HuH-7 (cell line): ENCODE measurements around the gene BLOC1S4.
A peak's percentile ranks its signal among the peaks of the same experiment; 100 is the strongest.

Experiments
- DNase-seq: peaks from one replicate; pipeline ENCODE4 v3.0.0; 2011; ENCODE audit warnings: low spot score

Gene BLOC1S4

GRCh38 chr4:6692379-6692778 lies 23.6 kb upstream of the BLOC1S4 start:
- no peak for DNase-seq

GRCh38 chr4:6692806-6693205 lies 23.2 kb upstream of the BLOC1S4 start:
- peak; percentile 63 for DNase-seq

- peak; percentile 57 for DNase-seq
Observed at GRCh38 chr4:6693231-6694176, 22.5 kb upstream of the BLOC1S4 start, which contains the start of gene S100P. TSS of gene S100P (plus strand) at chr4:6693878. CDS start at chr4:6693933, 55 bp downstream.

GRCh38 chr4:6694177-6694901 lies 21.6 kb upstream of the BLOC1S4 start:
- no peak for DNase-seq

- DNase-seq, result peak; percentile 55
Observed at GRCh38 chr4:6695660-6696610, 20.0 kb upstream of the BLOC1S4 start.

- no peak for DNase-seq
Observed at GRCh38 chr4:6696611-6697010, 19.4 kb upstream of the BLOC1S4 start.

GRCh38 chr4:6697131-6697530 lies 18.8 kb upstream of the BLOC1S4 start:
- DNase-seq, result no peak

- DNase-seq, result no peak
Observed at GRCh38 chr4:6699388-6699787, 16.6 kb upstream of the BLOC1S4 start.

- no peak for DNase-seq
Observed at GRCh38 chr4:6699903-6700302, 16.1 kb upstream of the BLOC1S4 start.

- DNase-seq, result peak; percentile 63
Observed at GRCh38 chr4:6701371-6701770, 14.6 kb upstream of the BLOC1S4 start.

GRCh38 chr4:6702761-6703160 lies 13.2 kb upstream of the BLOC1S4 start:
- DNase-seq, result no peak

GRCh38 chr4:6703786-6704185 lies 12.2 kb upstream of the BLOC1S4 start:
- no peak for DNase-seq

GRCh38 chr4:6705646-6706045 lies 10.3 kb upstream of the BLOC1S4 start:
- no peak for DNase-seq

- no peak for DNase-seq
Observed at GRCh38 chr4:6706173-6706572, 9.8 kb upstream of the BLOC1S4 start.

- DNase-seq, result peak; percentile 79
Observed at GRCh38 chr4:6709230-6710114, 6.5 kb upstream of the BLOC1S4 start, which contains the start of gene MRFAP1L1. TSS of gene MRFAP1L1 (minus strand) at chr4:6709865. CDS start at chr4:6709629, 236 bp downstream.

GRCh38 chr4:6710282-6710681 lies 5.7 kb upstream of the BLOC1S4 start:
- DNase-seq, result no peak

GRCh38 chr4:6710996-6711395 lies 5.0 kb upstream of the BLOC1S4 start:
- no peak for DNase-seq

GRCh38 chr4:6714954-6715353 lies 1.0 kb upstream of the BLOC1S4 start:
- no peak for DNase-seq

GRCh38 chr4:6715704-6716017 lies 313 bp upstream of the BLOC1S4 start:
- no peak for DNase-seq

GRCh38 chr4:6716958-6717655 lies 1.1 kb downstream of the BLOC1S4 start:
- DNase-seq, result no peak
